AG04450 (cell line): Measurements from ENCODE around the gene BCL11A. TPM values are rescaled to one million over a fixed set of nuclear protein-coding genes. Genes with fewer than 3 reads are reported as not detected.

Experiments
- CTCF ChIA-PET: fragments of 300-600, 350-600 bp; formaldehyde crosslinking; extraction: SDS; loops from one replicate; lab custom pipeline; 2022; ENCODE audit warnings: antibody characterized with exemption, inconsistent platforms; lab: Charles Lee
- POLR2A ChIA-PET: fragments of 350-600 bp; formaldehyde crosslinking; extraction: SDS; loops from one replicate; lab custom pipeline; 2021; ENCODE audit warnings: antibody characterized with exemption, inconsistent platforms; lab: Yijun Ruan, JAX
- DNase-seq: peaks from one replicate; pipeline ENCODE4 v3.0.0-alpha.2; 2011; ENCODE audit warnings: low read depth, low spot score
- H3K27ac ChIP-seq: one replicate; pipeline ENCODE4 v1.5.1; 2012; ENCODE audit warnings: low read depth, low read length, control low read depth
- H3K27me3 ChIP-seq: one replicate; pipeline ENCODE4 v1.6.0; 2012; ENCODE audit warnings: low read length; ENCODE audit not compliant: control insufficient read depth, insufficient read depth
- H3K4me3 ChIP-seq: 2 replicates; pipeline ENCODE4 v1.5.1; 2011; ENCODE audit warnings: mild to moderate bottlenecking, low read depth, low read length, control low read depth
- H3K9me3 ChIP-seq: 2 replicates; pipeline ENCODE4 v1.5.1; 2012; ENCODE audit warnings: low read length; ENCODE audit not compliant: control insufficient read depth, insufficient read depth
- CTCF ChIP-seq: IDR thresholded peaks from 2 replicates; pipeline ENCODE4 v1.5.1; 2011; ENCODE audit warnings: low read depth, low read length, control low read depth, inconsistent platforms
- polyA plus RNA-seq: library from polyadenylated mRNA; depleted of rRNA; stranded (reverse); fragments of >200 nt; gene quantifications from 2 replicates; pipeline ENCODE4 v1.2.3, GENCODE V29; 2011

BCL11A gene
- polyA plus RNA-seq, 1 experiment, result 1.1 TPM

GRCh38 chr2:60505240-60505879 is 48.1 kb downstream of the BCL11A start:
- H3K27ac ChIP-seq, result no peak overlapping the region
- no peaks in the 10 kb centered on the region for H3K9me3 ChIP-seq
- no peak overlapping the region for H3K4me3 ChIP-seq
- ChIA-PET CTCF (no interaction called here), POLR2A (no interaction called here)
- no peaks in the 10 kb centered on the region for H3K27me3 ChIP-seq
- no peak for TF ChIP-seq CTCF
- no peak for DNase-seq

- Histone ChIP-seq H3K27me3 (no peaks in the 10 kb centered on the region), H3K27ac (no peak overlapping the region), H3K9me3 (no peaks in the 10 kb centered on the region), H3K4me3 (no peak overlapping the region)
- TF ChIP-seq CTCF, result no peak
- no peak for DNase-seq
- CTCF ChIA-PET, result interaction anchor here (1.1 kb wide), 1 partner anchor 57 kb away, joined by 4 read pairs; no protein-coding TSS in a partner anchor
- POLR2A ChIA-PET, result no interaction called here
Measured at GRCh38 chr2:60504049-60504448, 49.4 kb downstream of the BCL11A start.

GRCh38 chr2:60502144-60502543 is 51.3 kb downstream of the BCL11A start:
- ChIA-PET POLR2A (interaction anchor here (0.7 kb wide), 1 partner anchor 48 kb away, joined by 3 read pairs; no protein-coding TSS in a partner anchor), CTCF (interaction anchor here (1.4 kb wide), 1 partner anchor 48 kb away, joined by 6 read pairs; no protein-coding TSS in a partner anchor)
- H3K4me3 ChIP-seq, result no peak overlapping the region
- no peak for TF ChIP-seq CTCF
- no peak overlapping the region for H3K27ac ChIP-seq
- no peaks in the 10 kb centered on the region for H3K9me3 ChIP-seq
- no peaks in the 10 kb centered on the region for H3K27me3 ChIP-seq
- DNase-seq, result no peak

- H3K27ac ChIP-seq, result no peak overlapping the region
- H3K4me3 ChIP-seq, result no peak overlapping the region
- no peak for DNase-seq
- ChIA-PET CTCF (no interaction called here), POLR2A (no interaction called here)
- TF ChIP-seq CTCF, result no peak
- no peaks in the 10 kb centered on the region for H3K9me3 ChIP-seq
- no peaks in the 10 kb centered on the region for H3K27me3 ChIP-seq
Measured at GRCh38 chr2:60500861-60501260, 52.6 kb downstream of the BCL11A start.

GRCh38 chr2:60499651-60500265 is 53.7 kb downstream of the BCL11A start:
- POLR2A ChIA-PET, result no interaction called here

More at GRCh38 chr2:60499651-60500265, 53.7 kb downstream of the BCL11A start:
- Histone ChIP-seq H3K9me3 (no peaks in the 10 kb centered on the region), H3K27ac (no peak overlapping the region), H3K27me3 (no peaks in the 10 kb centered on the region), H3K4me3 (no peak overlapping the region)
- CTCF ChIA-PET, result no interaction called here
- no peak for TF ChIP-seq CTCF
- no peak for DNase-seq
